GM18868 (cell line): ENCODE data around the gene GRM2.
A peak's percentile ranks its signal among the peaks of the same experiment; 100 is the strongest.
"Not testable (repeated sequence)": the region's sequence is repeated elsewhere in the genome, so short reads cannot be mapped to it uniquely, and the experiment has no call there.

ENCODE experiments used
- ATAC-seq: cut with Tn5 transposase; IDR thresholded peaks from one replicate; pipeline ENCODE4 v1.9.1; 2021; ENCODE audit warnings: mild to moderate bottlenecking, moderate library complexity; ENCODE audit not compliant: unreplicated experiment

Gene GRM2

DNA sequence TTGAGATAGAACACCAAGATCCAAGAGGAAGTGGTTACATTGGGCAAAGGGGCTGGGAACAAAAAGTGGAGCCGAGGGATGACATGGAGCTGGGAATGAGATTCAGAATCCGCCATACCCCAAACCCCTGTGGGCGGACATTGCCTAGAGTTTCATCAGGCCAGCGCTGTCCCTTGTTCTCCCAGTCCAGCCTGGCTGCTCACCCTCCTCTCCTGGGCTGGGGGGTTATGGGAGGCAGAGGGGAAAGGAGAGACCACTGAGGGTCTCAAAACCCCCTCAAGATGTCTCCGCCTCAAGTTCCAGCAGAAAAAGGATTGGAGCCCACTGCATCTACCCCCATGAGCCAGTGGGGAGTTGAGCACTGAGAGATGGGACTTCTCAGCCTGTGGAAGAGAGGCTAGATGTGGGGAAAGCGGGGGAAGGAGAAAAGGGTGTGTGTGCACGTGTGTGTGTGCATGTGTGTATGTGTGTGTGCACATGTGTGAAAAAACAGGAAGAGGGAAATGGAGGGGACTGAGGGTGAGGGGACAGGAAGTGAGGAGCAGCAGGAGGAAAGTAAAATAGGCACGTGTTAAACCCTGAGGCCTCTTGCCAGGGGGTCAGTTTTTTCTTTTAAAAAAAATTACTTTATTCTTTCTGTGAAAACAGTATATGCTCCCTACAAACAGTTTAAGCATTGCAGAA lies 14.3 kb downstream of the GRM2 start:
- no peak for ATAC-seq

DNA sequence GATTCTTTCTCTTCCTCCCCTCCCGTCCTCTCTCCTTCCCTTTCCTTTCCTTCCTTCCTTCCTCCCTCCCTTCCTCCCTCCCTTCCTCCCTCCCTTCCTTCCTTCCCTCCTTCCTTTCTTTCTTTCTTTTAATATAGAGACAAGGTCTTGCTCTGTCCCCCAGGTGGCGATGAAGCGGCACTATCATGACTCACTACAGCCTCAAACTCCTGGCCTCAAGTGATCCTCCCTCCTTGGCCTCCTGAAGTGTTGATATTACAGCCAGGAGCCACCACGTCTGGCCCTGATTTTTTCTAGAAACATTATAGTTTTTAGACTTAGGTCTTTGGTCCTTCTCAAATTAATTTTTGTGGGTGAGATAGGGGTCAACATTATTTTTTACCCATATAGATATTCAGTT lies 15.5 kb downstream of the GRM2 start:
- no peak for ATAC-seq

- ATAC-seq = no peak
Measured at GRCh38 chr3:51727500-51727899, 20.6 kb downstream of the GRM2 start.

- no peak for ATAC-seq
Measured at GRCh38 chr3:51729042-51729633, 22.3 kb downstream of the GRM2 start.

DNA sequence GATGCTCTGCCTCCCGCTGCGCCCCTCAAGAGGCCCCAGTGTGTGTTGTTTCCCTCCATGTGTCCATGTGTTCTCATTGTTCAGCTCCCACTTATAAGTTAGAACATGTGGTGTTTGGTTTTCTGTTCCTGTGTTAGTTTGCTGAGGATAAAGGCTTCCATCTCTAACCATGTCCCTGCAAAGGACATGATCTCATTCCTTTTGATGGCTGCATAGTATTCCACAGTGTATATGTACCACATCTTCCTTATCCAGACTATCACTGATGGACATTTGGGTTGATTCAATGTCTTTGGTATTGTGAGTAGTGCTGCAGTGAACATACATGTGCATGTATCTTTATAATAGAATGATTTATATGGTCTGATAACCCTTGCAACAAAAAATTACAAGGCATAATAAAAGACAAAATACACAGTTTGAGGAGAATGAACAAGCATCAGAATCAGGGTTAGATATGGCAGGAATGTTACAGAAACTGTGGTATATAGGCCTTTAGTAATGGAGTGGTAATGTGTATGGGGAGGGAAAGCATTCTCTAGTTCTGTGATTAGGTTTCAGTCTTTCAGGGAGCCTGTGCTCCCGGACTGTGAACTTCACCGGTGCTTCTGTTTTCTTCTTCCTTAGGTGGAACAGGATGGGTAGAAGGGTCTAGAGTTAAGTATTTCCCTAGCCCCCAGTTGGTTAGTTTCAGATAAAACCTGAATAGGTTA lies 27.1 kb downstream of the GRM2 start:
- ATAC-seq = no peak

DNA sequence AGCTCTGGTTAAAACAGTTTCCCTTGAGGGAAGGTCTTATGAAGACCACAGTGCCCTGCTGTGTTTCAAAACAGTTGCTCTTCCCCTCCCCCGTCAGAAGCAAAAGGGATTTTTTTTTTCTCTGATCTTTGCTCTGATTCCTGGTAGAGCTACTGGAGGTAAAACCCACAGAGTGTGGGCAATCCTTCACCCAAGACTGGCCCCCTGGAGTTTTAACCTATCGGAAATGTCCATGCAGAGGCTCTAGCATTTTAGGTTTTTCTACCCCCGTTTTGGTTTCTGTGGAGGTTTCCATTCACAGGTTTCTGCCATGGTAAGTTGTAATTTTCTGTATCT lies 27.7 kb downstream of the GRM2 start:
- ATAC-seq = no peak

DNA sequence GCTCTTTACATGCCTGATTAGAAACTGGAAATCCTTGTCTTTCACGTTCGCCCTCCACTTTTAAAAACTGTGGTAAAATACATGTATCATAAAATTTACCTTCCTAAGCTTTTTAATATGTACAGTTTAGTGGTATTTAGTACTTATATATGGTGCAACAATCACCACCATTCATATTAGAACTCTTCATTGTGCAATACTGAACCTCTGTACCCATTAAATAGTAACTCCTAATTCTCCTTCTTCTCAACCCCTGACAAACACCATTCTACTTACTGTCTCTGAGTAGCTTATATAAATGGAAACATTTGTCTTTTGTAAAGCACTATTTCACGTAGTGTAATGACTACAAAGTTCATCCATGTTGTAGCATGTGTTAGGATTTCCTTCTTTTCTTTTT lies 28.2 kb downstream of the GRM2 start:
- no peak for ATAC-seq

DNA sequence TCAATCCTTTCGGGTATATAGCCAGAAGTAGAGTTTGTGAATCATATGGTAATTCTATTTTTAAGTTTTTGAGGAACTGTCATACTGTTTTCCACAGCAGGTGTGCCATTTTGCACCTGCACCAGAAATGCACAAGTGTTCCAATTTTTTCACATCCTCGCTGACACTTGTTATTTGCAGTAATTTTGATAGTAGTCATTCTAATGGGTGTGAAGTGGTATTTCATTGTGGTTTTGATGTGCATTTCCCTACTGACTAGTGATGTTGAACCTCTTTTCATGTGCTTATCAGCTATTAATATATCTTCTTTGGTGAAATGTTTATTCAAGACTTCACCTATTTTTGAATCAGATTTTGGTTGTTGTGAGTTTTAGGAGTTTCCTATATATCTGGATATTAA lies 29.1 kb downstream of the GRM2 start:
- no peak for ATAC-seq

GRCh38 chr3:51739110-51739509 lies 32.2 kb downstream of the GRM2 start:
- no peak for ATAC-seq

DNA sequence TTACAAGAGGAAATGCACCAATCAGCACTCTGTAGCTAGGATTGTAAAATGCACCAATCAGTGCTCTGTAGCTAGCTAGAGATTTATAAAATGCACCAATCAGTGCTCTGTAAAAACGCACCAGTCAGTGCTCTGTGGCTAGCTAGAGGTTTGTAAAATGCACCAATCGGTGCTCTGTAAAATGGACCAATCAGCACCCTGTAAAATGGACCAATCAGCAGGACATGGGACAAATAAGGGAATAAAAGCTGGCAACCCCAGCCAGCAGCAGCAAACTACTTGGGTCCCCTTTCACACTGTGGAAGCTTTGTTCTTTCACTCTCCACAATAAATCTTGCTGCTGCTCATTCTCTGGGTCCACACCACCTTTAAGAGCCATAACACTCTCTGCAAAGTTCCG lies 35.5 kb downstream of the GRM2 start:
- ATAC-seq = not testable (repeated sequence)

DNA sequence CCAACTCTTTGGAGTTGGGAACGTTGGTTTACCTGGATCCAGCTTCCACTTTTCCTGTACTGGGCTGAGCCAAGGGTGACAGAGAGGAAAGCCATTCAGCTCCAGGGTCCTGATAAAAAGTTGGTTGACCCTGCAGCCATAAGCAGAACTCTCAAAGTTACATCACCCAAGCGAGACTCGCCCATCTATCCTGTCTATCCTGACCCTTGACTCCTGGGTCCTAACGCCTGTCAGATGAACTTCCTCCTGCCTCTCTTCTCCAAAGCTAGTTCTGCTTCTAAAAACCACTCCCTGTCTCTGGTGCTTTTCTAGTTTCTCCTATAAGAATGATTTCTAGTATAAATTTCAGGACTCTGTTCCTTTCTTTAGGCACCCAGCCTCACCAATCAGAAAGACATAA lies 36.1 kb downstream of the GRM2 start:
- not testable (repeated sequence) for ATAC-seq

- ATAC-seq = no peak
Measured at GRCh38 chr3:51747840-51748239, 41.0 kb downstream of the GRM2 start.

DNA sequence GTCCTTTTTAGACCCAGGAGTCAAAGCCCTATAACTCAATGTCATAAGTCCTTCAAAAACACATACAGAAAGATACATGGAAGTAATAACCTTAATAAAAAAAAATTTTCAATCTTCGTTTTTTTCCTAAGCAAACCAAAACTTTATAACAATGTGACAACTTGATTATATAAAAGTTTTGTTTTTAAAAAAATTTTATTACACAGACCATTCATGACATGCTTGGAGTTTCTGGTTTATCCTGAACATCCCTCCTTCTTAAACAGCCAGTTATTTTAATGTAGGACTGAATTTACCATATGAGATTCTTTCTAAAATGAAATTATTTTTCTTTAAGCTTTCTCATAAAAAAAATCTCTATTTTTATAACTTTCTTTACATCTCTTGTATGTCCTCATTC lies 41.5 kb downstream of the GRM2 start:
- ATAC-seq = no peak

DNA sequence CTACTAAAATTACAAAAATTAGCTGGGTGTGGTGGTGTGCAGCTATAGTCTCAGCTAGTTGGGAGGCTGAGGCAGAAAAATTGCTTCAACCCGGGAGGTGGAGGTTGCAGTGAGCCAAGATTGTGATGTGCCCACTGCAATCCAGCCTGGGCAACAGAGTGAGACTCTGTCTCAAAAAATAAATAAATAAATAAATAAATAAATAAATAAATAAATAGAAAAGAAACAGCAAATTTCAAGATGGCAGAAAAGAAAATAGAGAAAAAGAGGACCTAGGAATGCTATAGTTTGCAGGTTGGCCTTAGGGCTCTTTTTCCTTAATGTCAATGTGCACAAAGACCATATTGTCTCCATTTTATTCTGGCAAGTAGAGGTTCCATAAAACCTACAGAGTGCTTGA lies 44.0 kb downstream of the GRM2 start:
- no peak for ATAC-seq

DNA sequence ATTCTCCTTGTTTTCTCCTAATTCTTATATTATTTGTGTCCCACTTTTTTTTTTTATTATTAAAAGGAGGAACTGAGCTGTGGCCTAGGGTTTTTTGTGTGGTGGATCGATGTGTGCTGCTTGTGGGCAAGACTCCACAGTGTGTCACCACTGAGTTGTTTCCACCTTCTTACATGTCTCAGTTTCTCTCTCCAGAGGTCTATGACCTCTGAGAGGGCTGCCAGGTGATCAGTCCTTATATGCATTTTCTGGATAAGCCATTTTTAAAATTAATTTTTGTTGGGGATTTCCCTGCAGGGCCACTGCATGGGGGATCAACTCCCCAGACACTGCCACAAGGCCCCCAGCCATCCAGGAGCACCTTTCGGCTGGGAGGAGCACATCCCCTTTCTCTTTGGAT lies 44.4 kb downstream of the GRM2 start:
- peak; percentile 58 for ATAC-seq

- ATAC-seq = not testable (repeated sequence)
Measured at GRCh38 chr3:51753763-51754750, 47.2 kb downstream of the GRM2 start.

DNA sequence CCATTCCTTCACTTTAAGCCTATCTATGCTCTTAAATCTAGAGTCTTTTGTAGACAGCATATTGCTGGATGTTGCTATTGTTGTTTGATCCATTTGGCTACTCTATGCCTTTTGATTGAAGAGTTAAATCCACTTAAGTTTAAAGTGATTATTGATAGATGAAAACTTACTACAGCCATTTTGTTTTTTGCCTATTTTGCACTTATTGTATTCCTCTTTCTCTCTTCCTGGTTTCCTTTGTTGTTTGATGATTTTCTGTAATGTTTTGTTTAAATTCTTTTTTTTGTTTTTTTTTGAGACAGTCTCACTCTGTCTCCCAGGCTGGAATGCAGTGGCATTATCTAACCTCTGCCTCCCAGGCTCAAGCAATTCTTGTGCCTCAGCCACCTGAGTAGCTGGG lies 52.3 kb downstream of the GRM2 start:
- ATAC-seq = no peak
